A204.1 (cell line): Measurements from ENCODE around the gene MICALL2.

ENCODE experiments used
- FAIRE-seq: peaks from 2 replicates; lab custom pipeline; 2012; peaks lifted over from hg19 to GRCh38; lab: Jason Lieb, UNC

MICALL2 gene

GRCh38 chr7:1433128-1433920 lies 25.9 kb downstream of the MICALL2 start:
- FAIRE-seq: no peak

GRCh38 chr7:1432411-1433082 lies 26.7 kb downstream of the MICALL2 start:
- FAIRE-seq: no peak

- no peak for FAIRE-seq
Measured at GRCh38 chr7:1431634-1432380, 27.5 kb downstream of the MICALL2 start.

GRCh38 chr7:1431226-1431625 lies 28.0 kb downstream of the MICALL2 start:
- no peak for FAIRE-seq

GRCh38 chr7:1430056-1430845 lies 29.0 kb downstream of the MICALL2 start:
- FAIRE-seq: no peak

- no peak for FAIRE-seq
Measured at GRCh38 chr7:1428941-1429501, 30.2 kb downstream of the MICALL2 start.

GRCh38 chr7:1427064-1427657 lies 32.1 kb downstream of the MICALL2 start:
- no peak for FAIRE-seq

- no peak for FAIRE-seq
Measured at GRCh38 chr7:1426474-1426873, 32.8 kb downstream of the MICALL2 start.

GRCh38 chr7:1425292-1426136 lies 33.8 kb downstream of the MICALL2 start:
- no peak for FAIRE-seq

GRCh38 chr7:1424041-1424440 lies 35.2 kb downstream of the MICALL2 start:
- FAIRE-seq: no peak

GRCh38 chr7:1423264-1423811 lies 35.9 kb downstream of the MICALL2 start:
- FAIRE-seq: no peak

- no peak for FAIRE-seq
Measured at GRCh38 chr7:1422512-1423263, 36.6 kb downstream of the MICALL2 start.

GRCh38 chr7:1421946-1422345 lies 37.3 kb downstream of the MICALL2 start:
- FAIRE-seq: no peak

GRCh38 chr7:1421020-1421790 lies 38.1 kb downstream of the MICALL2 start:
- FAIRE-seq: no peak

- FAIRE-seq: no peak
Measured at GRCh38 chr7:1419688-1420087, 39.6 kb downstream of the MICALL2 start.

GRCh38 chr7:1419310-1419634 lies 40.0 kb downstream of the MICALL2 start:
- no peak for FAIRE-seq

- no peak for FAIRE-seq
Measured at GRCh38 chr7:1418505-1419309, 40.6 kb downstream of the MICALL2 start.

- FAIRE-seq: no peak
Measured at GRCh38 chr7:1415389-1415990, 43.8 kb downstream of the MICALL2 start.
